GM21390 (cell line): ENCODE measurements around the gene SENP3.

Experiments
- ATAC-seq: cut with Tn5 transposase; IDR thresholded peaks from one replicate; pipeline ENCODE4 v1.9.1; 2021; ENCODE audit not compliant: unreplicated experiment

Gene SENP3

GRCh38 chr17:7555320-7555948, 6.3 kb upstream of the SENP3 start:
- no peak for ATAC-seq

- no peak for ATAC-seq
Observed at GRCh38 chr17:7556627-7557026, 5.1 kb upstream of the SENP3 start.

- no peak for ATAC-seq
Observed at GRCh38 chr17:7557147-7557764, 4.5 kb upstream of the SENP3 start.

- no peak for ATAC-seq
Observed at GRCh38 chr17:7557775-7558543, 3.8 kb upstream of the SENP3 start.

GRCh38 chr17:7558544-7559319, 3.0 kb upstream of the SENP3 start, which contains the start of gene TNFSF13:
TNFSF13 (plus strand) TSS chr17:7558750; CDS start chr17:7559040, 290 bp downstream.
- no peak for ATAC-seq

GRCh38 chr17:7559320-7560171, 2.2 kb upstream of the SENP3 start:
- no peak for ATAC-seq

GRCh38 chr17:7560172-7561027, 1.3 kb upstream of the SENP3 start:
- no peak for ATAC-seq

- ATAC-seq: peak; percentile 31
Observed at GRCh38 chr17:7561028-7561575, 617 bp upstream of the SENP3 start.

GRCh38 chr17:7562208-7562605, 488 bp downstream of the SENP3 start:
- ATAC-seq: peak; percentile 3

- no peak for ATAC-seq
Observed at GRCh38 chr17:7563115-7563869, 1.6 kb downstream of the SENP3 start.

GRCh38 chr17:7569571-7569970, 7.9 kb downstream of the SENP3 start:
- ATAC-seq: no peak

- no peak for ATAC-seq
Observed at GRCh38 chr17:7570351-7570750, 8.6 kb downstream of the SENP3 start.

- ATAC-seq: peak; percentile 89
Observed at GRCh38 chr17:7572338-7572587, 10.5 kb downstream of the SENP3 start.

GRCh38 chr17:7572588-7573323, 11.0 kb downstream of the SENP3 start:
- ATAC-seq: peak; percentile 2

- no peak for ATAC-seq
Observed at GRCh38 chr17:7573324-7574080, 11.8 kb downstream of the SENP3 start.

- ATAC-seq: no peak
Observed at GRCh38 chr17:7574176-7574953, 12.6 kb downstream of the SENP3 start.

GRCh38 chr17:7575481-7575883, 13.8 kb downstream of the SENP3 start:
- ATAC-seq: no peak
